Measurements from ENCODE around the gene ZCCHC7.
"Not testable (repeated sequence)": the region's sequence is repeated elsewhere in the genome, so short reads cannot be mapped to it uniquely, and the experiment has no call there.

The ZCCHC7 gene

GRCh38 chr9:37148181-37148580, 27.8 kb downstream of the ZCCHC7 start:
- Histone ChIP-seq H3K9ac (peak overlapping the region; percentile 88), H3K4me2 (peak overlapping the region; percentile 89), H3K36me3 (peaks cover 58% of the 10 kb centered on the region), H3K27me3 (no peaks in the 10 kb centered on the region), H3K4me1 (peaks cover 40% of the 10 kb centered on the region), H3K27ac (peak overlapping the region; percentile 96), H3K4me3 (peak overlapping the region; percentile 68), H3K9me3 (no peaks in the 10 kb centered on the region), H4K20me1 (peaks cover 41% of the 10 kb centered on the region)
- no peak for TF ChIP-seq Cebpa-rat (IDR thresholded peaks at IDR 0.05)

- peaks cover 56% of the 10 kb centered on the region for H3K4me1 ChIP-seq
- peak overlapping the region; percentile 89 for H3K4me2 ChIP-seq
- H3K36me3 ChIP-seq = peaks cover 74% of the 10 kb centered on the region
- peak overlapping the region; percentile 68 for H3K4me3 ChIP-seq
- TF ChIP-seq Cebpa-rat (IDR thresholded peaks at IDR 0.05) = no peak
- H3K27me3 ChIP-seq = no peaks in the 10 kb centered on the region
- peak overlapping the region; percentile 88 for H3K9ac ChIP-seq
- peak overlapping the region; percentile 96 for H3K27ac ChIP-seq
- H4K20me1 ChIP-seq = peaks cover 57% of the 10 kb centered on the region
- H3K9me3 ChIP-seq = no peaks in the 10 kb centered on the region
Observed at GRCh38 chr9:37149666-37150308, 29.4 kb downstream of the ZCCHC7 start.

GRCh38 chr9:37150415-37150814, 30.0 kb downstream of the ZCCHC7 start:
- Histone ChIP-seq H3K9me3 (no peaks in the 10 kb centered on the region), H4K20me1 (peaks cover 63% of the 10 kb centered on the region), H3K4me1 (peaks cover 63% of the 10 kb centered on the region), H3K4me3 (peak overlapping the region; percentile 68), H3K36me3 (peaks cover 80% of the 10 kb centered on the region), H3K4me2 (peak overlapping the region; percentile 89), H3K9ac (peak overlapping the region; percentile 88), H3K27me3 (no peaks in the 10 kb centered on the region), H3K27ac (peak overlapping the region; percentile 96)
- TF ChIP-seq Cebpa-rat (IDR thresholded peaks at IDR 0.05) = no peak

- Histone ChIP-seq H3K4me2 (peak overlapping the region; percentile 89), H3K9ac (peak overlapping the region; percentile 71), H3K27ac (peak overlapping the region; percentile 96), H3K9me3 (no peaks in the 10 kb centered on the region), H3K36me3 (peaks cover 94% of the 10 kb centered on the region), H4K20me1 (peaks cover 77% of the 10 kb centered on the region), H3K4me1 (peaks cover 76% of the 10 kb centered on the region), H3K4me3 (peak overlapping the region; percentile 68), H3K27me3 (no peaks in the 10 kb centered on the region)
- no peak for TF ChIP-seq Cebpa-rat (IDR thresholded peaks at IDR 0.05)
Observed at GRCh38 chr9:37151812-37152211, 31.4 kb downstream of the ZCCHC7 start.

- peak overlapping the region; percentile 68; the same call in 1 of the 2 replicates for H3K4me3 ChIP-seq
- H4K20me1 ChIP-seq = peaks cover 82% of the 10 kb centered on the region
- peak overlapping the region; percentile 89 for H3K4me2 ChIP-seq
- H3K27me3 ChIP-seq = no peaks in the 10 kb centered on the region
- peaks cover 97% of the 10 kb centered on the region for H3K36me3 ChIP-seq
- H3K9ac ChIP-seq = no peak overlapping the region
- peaks cover 82% of the 10 kb centered on the region for H3K4me1 ChIP-seq
- H3K9me3 ChIP-seq = no peaks in the 10 kb centered on the region
- TF ChIP-seq Cebpa-rat (IDR thresholded peaks at IDR 0.05) = no peak
- H3K27ac ChIP-seq = no peak overlapping the region
Observed at GRCh38 chr9:37152365-37152764, 32.0 kb downstream of the ZCCHC7 start.

- H3K36me3 ChIP-seq = peaks cover 100% of the 10 kb centered on the region
- no peak for TF ChIP-seq Cebpa-rat (IDR thresholded peaks at IDR 0.05)
- H3K4me2 ChIP-seq = peak overlapping the region; percentile 89
- no peaks in the 10 kb centered on the region for H3K27me3 ChIP-seq
- H3K4me3 ChIP-seq = no peak overlapping the region
- no peaks in the 10 kb centered on the region for H3K9me3 ChIP-seq
- peaks cover 95% of the 10 kb centered on the region for H3K4me1 ChIP-seq
- H3K27ac ChIP-seq = no peak overlapping the region; the same call in 1 of the 2 replicates
- no peak overlapping the region for H3K9ac ChIP-seq
- peaks cover 99% of the 10 kb centered on the region for H4K20me1 ChIP-seq
Observed at GRCh38 chr9:37155601-37156000, 35.2 kb downstream of the ZCCHC7 start.

- H3K27ac ChIP-seq = no peak overlapping the region; the same call in 1 of the 2 replicates
- H3K27me3 ChIP-seq = no peaks in the 10 kb centered on the region
- TF ChIP-seq Cebpa-rat (IDR thresholded peaks at IDR 0.05) = no peak
- no peak overlapping the region for H3K9ac ChIP-seq
- H3K36me3 ChIP-seq = peaks cover 100% of the 10 kb centered on the region
- H3K4me1 ChIP-seq = peaks cover 95% of the 10 kb centered on the region
- no peaks in the 10 kb centered on the region for H3K9me3 ChIP-seq
- H4K20me1 ChIP-seq = peaks cover 100% of the 10 kb centered on the region
- H3K4me2 ChIP-seq = peak overlapping the region; percentile 89
- no peak overlapping the region for H3K4me3 ChIP-seq
Observed at GRCh38 chr9:37156205-37156604, 35.8 kb downstream of the ZCCHC7 start.

GRCh38 chr9:37156781-37157356, 36.5 kb downstream of the ZCCHC7 start:
- Histone ChIP-seq H3K4me3 (no peak overlapping the region), H3K27ac (no peak overlapping the region), H4K20me1 (peaks cover 100% of the 10 kb centered on the region), H3K4me2 (peak overlapping the region; percentile 89), H3K9me3 (no peaks in the 10 kb centered on the region), H3K36me3 (peaks cover 100% of the 10 kb centered on the region), H3K27me3 (no peaks in the 10 kb centered on the region), H3K4me1 (peaks cover 92% of the 10 kb centered on the region), H3K9ac (no peak overlapping the region)
- no peak for TF ChIP-seq Cebpa-rat (IDR thresholded peaks at IDR 0.05)

GRCh38 chr9:37157726-37158377, 37.5 kb downstream of the ZCCHC7 start:
- H3K36me3 ChIP-seq = peaks cover 100% of the 10 kb centered on the region
- TF ChIP-seq Cebpa-rat (IDR thresholded peaks at IDR 0.05) = no peak
- H3K27ac ChIP-seq = no peak overlapping the region
- H3K4me1 ChIP-seq = peaks cover 89% of the 10 kb centered on the region
- H3K4me2 ChIP-seq = peak overlapping the region; percentile 89
- no peak overlapping the region for H3K4me3 ChIP-seq
- no peak overlapping the region for H3K9ac ChIP-seq
- H4K20me1 ChIP-seq = peaks cover 100% of the 10 kb centered on the region
- H3K27me3 ChIP-seq = no peaks in the 10 kb centered on the region
- no peaks in the 10 kb centered on the region for H3K9me3 ChIP-seq

GRCh38 chr9:37163299-37163698, 42.9 kb downstream of the ZCCHC7 start:
- peaks cover 100% of the 10 kb centered on the region for H4K20me1 ChIP-seq
- no peaks in the 10 kb centered on the region for H3K9me3 ChIP-seq
- H3K27ac ChIP-seq = no peak overlapping the region
- no peak overlapping the region for H3K4me3 ChIP-seq
- H3K36me3 ChIP-seq = peaks cover 91% of the 10 kb centered on the region
- H3K4me2 ChIP-seq = peak overlapping the region; percentile 14; the same call in 1 of the 2 replicates
- H3K9ac ChIP-seq = no peak overlapping the region
- H3K4me1 ChIP-seq = peaks cover 68% of the 10 kb centered on the region
- TF ChIP-seq Cebpa-rat (IDR thresholded peaks at IDR 0.05) = no peak
- H3K27me3 ChIP-seq = no peaks in the 10 kb centered on the region

- Histone ChIP-seq H4K20me1 (peaks cover 100% of the 10 kb centered on the region), H3K36me3 (peaks cover 91% of the 10 kb centered on the region), H3K4me2 (peak overlapping the region; percentile 16; the same call in 1 of the 2 replicates), H3K4me1 (peaks cover 72% of the 10 kb centered on the region)
- not testable (repeated sequence) for H3K4me3 ChIP-seq, H3K9me3 ChIP-seq, H3K9ac ChIP-seq, H3K27ac ChIP-seq, H3K27me3 ChIP-seq
Observed at GRCh38 chr9:37164335-37164734, 44.0 kb downstream of the ZCCHC7 start.
